ACHN (cell line): ENCODE measurements around the gene PHACTR1.
"Not testable (repeated sequence)": the region's sequence is repeated elsewhere in the genome, so short reads cannot be mapped to it uniquely, and the experiment has no call there.

Source experiments
- DNase-seq: peaks from one replicate; pipeline ENCODE4 v3.0.0-alpha.2; 2015
- in situ Hi-C: cut with HindIII; loops from 2 replicates; pipeline ENCODE4 v1.10.0; 2017; ENCODE audit warnings: low sequenced_read_pairs, low pct_ligation_motif_present, low pct_unique_long_range_greater_than_20kb

The PHACTR1 gene

DNA sequence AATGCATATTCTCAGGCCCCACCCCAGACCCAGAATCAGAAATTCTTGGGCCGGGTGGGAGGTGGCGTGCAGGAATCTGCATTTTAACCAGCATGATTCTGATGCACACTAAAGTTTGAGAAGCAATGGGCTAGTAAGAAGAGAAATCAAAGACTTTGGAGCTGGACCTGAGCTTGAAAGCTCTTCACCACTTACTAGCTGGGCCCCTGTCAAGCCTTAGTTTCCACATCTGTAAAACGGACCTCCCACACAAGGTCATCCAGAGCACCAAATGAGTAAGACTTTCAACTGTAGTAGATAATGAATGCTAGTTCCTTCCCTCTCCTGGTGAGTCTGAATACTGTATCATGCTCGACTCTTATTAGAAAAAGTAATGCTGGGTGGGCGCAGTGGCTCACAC lies 524.8 kb downstream of the PHACTR1 start:
- DNase-seq, result no peak
- in situ Hi-C loops, result no loop called here

GRCh38 chr6:13242178-13242577 lies 525.6 kb downstream of the PHACTR1 start:
- no peak for DNase-seq
- in situ Hi-C loops, result no loop called here

DNA sequence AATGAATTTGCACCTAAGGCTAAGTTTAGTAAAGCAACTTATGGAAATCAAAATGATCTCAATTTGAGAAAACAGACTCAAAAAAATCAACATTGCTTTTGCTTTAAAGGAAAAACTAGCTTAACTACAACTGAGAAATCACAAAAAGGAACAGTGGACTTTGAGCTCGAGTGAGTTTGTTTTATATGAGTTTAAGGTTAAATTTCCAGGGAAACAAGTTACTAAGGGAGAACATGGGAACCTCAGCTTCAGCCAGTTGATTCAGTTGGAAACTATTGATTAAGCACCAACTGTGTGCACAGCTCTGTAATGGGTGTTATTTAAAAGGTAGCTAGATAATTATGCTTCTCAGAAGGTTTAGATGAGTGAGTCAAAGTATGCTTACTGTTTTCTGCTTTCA lies 526.0 kb downstream of the PHACTR1 start:
- in situ Hi-C loops, result no loop called here
- no peak for DNase-seq

- in situ Hi-C loops, result no loop called here
- no peak for DNase-seq
Measured at GRCh38 chr6:13243033-13243432, 526.5 kb downstream of the PHACTR1 start.

- in situ Hi-C loops, result not testable (repeated sequence)
Measured at GRCh38 chr6:13243745-13244144, 527.2 kb downstream of the PHACTR1 start.

GRCh38 chr6:13247627-13248026 lies 531.1 kb downstream of the PHACTR1 start:
- no peak for DNase-seq
- in situ Hi-C loops, result no loop called here

More at GRCh38 chr6:13243745-13244144, 527.2 kb downstream of the PHACTR1 start:
- not testable (repeated sequence) for DNase-seq

DNA sequence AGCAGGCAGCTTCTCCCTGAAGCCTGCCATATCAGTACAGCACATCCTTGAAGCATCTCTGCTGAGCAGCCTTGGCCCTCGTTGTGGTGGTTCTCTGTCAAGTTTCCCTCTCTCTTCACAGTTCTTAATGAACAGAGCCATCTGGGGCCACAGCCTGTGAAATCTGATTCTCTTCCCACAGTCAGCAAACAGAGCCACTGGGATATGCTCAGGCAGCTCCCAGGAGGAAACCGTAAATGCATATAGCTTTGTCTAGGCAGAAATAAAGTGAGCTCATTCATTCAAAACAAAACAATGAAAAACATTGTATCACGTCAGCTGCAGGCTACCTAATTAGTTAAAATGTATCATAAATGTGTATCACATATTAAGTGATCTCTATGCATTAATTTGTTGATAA lies 531.5 kb downstream of the PHACTR1 start:
- in situ Hi-C loops, result no loop called here
- DNase-seq, result no peak

DNA sequence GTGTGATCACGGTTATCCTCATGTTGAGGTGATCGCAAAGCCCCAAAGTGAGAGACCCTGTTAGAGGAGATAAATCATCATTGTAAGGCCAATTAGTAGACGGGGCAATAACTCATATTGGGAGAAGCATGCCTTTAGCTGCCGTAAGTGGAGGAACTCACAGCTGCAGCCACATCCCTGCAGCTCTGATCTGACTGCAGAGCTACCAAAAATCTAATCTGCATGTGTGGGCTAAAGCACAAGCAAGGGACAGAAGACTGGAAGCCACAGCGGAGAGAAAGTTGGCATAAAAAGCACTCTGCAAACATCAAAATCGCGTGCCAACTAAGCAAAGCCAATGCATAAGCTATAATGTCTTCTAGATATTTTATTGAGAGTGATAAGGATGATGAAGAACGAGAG lies 532.0 kb downstream of the PHACTR1 start:
- in situ Hi-C loops, result no loop called here
- DNase-seq, result no peak

DNA sequence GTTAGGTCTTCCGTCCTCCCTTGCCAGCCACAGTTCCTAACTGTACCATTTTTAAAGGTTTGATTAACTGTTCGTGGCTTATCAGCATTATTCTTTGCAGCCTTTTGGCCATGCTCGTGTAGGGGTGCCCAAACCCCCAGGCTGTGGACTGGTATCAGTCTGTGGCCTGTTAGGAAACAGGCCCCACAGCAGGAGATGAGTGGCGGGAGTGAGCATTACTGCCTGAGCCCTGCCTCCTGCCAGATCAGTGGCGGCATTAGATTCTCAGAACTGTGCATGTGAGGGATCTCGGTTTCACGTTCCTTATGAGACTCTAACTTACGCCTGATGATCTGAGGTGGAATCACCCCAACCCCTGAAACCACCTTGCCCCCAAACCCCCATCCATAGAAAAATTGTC lies 532.4 kb downstream of the PHACTR1 start:
- in situ Hi-C loops, result no loop called here
- DNase-seq, result no peak

- DNase-seq, result no peak
- in situ Hi-C loops, result no loop called here
Measured at GRCh38 chr6:13249817-13250216, 533.2 kb downstream of the PHACTR1 start.

- in situ Hi-C loops, result no loop called here
- no peak for DNase-seq
Measured at GRCh38 chr6:13250703-13251102, 534.1 kb downstream of the PHACTR1 start.

DNA sequence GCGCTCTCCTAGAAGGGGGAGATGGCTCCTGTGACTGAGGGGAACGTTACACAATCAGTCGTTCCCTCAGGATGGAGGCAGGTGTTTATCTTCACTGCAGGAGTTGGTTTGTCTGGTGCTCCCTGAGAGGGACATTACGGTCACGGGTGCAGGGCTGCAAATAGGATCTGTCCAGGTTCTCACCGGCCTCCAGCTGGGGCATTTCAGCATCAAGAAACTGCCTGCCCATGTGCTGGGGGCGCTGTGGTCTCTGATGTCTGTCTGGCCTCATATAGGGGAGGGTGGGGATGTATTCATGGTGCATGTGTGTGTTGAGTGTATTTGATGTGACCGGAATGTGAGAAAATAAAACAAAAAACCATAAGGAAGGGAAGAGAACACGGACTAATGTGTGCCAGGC lies 534.7 kb downstream of the PHACTR1 start:
- no peak for DNase-seq
- in situ Hi-C loops, result no loop called here

- no peak for DNase-seq
- in situ Hi-C loops, result no loop called here
Measured at GRCh38 chr6:13252790-13253189, 536.2 kb downstream of the PHACTR1 start.

- in situ Hi-C loops, result no loop called here
- no peak for DNase-seq
Measured at GRCh38 chr6:13253272-13253671, 536.7 kb downstream of the PHACTR1 start.

DNA sequence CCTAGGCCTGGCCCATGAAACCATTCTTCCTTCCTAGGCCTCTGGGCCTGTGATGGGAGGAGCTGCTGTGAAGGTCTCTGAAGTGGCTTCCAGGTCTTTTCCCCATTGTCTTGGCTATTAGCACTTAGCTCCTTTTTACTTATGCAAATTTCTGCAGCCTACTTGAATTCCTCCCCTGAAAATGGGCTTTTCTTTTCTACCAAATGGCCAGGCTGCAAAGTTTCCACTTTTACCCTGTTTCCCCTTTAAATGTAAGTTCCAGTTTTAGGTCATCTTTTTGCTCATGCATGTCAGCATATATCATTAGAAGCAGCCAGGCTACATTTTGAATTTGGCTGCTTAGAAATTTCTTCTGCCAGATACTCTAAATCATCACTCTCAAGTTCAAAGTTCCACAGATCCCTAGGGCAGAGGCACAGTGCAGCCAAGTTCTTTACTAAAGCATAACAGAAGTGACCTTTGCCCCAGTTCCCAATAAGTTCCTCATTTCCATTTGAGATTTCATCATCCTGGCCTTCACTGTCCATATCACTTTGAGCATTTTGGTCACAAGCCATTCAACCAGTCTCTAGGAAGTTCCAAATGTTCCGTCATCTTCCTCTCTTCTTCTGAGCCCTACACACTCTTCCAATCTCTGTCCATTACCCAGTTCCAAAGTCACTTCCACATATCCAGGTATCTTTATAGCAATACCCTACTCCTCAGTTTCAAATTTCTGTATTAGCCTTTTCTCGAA lies 539.9 kb downstream of the PHACTR1 start:
- in situ Hi-C loops, result no loop called here
- DNase-seq, result no peak

GRCh38 chr6:13259393-13259792 lies 542.8 kb downstream of the PHACTR1 start:
- DNase-seq, result no peak
- in situ Hi-C loops, result no loop called here

DNA sequence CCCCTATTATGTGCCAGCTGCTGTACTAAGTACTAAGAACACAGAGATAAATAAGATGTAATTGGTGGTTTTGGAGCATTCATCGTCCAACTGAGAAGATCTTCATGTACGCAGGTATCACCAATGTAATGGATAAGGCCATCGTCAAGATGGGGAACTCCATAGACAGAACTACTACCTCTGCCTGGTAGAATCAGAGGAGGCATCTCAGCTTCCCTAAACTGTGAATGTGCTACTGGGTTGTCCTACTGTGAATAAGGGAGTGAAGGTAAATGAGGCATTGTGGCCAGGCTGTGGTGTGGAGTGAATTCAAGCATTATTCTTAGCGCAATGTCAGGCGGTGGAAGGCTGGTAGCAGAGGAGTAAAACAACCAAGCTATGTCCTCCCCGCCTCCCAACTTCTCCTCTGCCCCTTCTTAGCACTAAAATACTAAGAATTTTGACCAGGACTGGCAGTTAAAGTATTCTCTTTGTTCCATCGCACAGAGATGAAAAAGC lies 543.6 kb downstream of the PHACTR1 start:
- DNase-seq, result no peak
- in situ Hi-C loops, result no loop called here

DNA sequence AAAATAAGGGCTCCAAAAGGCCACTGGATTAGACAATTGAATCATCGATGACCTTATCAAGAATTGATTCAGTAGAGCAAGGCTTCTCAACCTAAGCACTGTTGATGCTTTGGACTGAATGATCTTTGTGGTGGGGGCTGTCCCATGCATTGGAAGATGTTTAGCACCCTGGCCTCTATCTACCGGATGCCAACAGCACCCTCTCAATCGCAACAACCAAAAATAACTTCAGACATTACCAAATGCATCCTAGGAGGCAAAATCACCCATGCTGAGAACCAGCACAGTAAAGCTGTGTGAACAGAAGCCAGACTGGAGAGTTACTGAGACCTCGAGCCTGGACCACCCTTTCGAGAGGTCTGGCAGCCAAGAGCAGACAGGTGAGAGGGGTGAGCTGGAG lies 544.3 kb downstream of the PHACTR1 start:
- in situ Hi-C loops, result no loop called here
- no peak for DNase-seq

GRCh38 chr6:13261464-13261994 lies 545.0 kb downstream of the PHACTR1 start:
- in situ Hi-C loops, result no loop called here

More at GRCh38 chr6:13261464-13261994, 545.0 kb downstream of the PHACTR1 start:
- no peak for DNase-seq
